Endometrial microvascular endothelial cells (primary cell): ENCODE results near the gene ANXA10. TPM values are rescaled to one million over a fixed set of nuclear protein-coding genes. Genes with fewer than 3 reads are reported as not detected.

Experiments used
- in situ Hi-C: cut with HindIII; loops from 2 replicates; pipeline ENCODE4 v1.10.0; 2017; ENCODE audit warnings: low sequenced_read_pairs, low pct_unique_long_range_greater_than_20kb; ENCODE audit errors: inconsistent ontology term
- total RNA-seq: library from RNA; depleted of rRNA; stranded (reverse); fragments of >200 nt; gene quantifications from one replicate; pipeline ENCODE4 v1.2.3, GENCODE V29; 2015; ENCODE audit errors: inconsistent ontology term

Gene ANXA10, protein sequence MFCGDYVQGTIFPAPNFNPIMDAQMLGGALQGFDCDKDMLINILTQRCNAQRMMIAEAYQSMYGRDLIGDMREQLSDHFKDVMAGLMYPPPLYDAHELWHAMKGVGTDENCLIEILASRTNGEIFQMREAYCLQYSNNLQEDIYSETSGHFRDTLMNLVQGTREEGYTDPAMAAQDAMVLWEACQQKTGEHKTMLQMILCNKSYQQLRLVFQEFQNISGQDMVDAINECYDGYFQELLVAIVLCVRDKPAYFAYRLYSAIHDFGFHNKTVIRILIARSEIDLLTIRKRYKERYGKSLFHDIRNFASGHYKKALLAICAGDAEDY
- total RNA-seq: not detected

- in situ Hi-C loops: no loop called here
Measured at GRCh38 chr4:168092176-168092712, at the start of gene ANXA10. TSS of gene ANXA10 (plus strand) at chr4:168092537. CDS start at chr4:168092701, 164 bp downstream.

- in situ Hi-C loops: no loop called here
Measured at GRCh38 chr4:168045354-168045753, 47.0 kb upstream of the ANXA10 start.

DNA sequence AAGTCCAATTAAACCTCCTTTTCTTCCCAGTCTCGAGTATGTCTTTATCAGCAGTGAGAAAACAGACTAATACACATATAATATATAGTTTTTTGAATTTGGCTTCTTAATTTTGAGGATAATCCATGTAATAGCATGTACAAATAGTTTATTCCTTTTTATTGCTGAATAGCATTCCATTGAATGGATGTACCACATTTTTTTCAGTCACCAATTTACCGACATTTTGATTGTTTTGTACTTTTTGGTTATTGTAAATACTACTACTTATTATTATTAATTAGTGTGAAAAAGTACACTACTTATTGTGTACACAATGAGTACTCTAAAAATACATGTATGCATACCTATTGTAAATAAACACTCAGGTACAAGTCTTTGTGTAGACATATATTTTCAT is 42.3 kb upstream of the ANXA10 start:
- in situ Hi-C loops: no loop called here

DNA sequence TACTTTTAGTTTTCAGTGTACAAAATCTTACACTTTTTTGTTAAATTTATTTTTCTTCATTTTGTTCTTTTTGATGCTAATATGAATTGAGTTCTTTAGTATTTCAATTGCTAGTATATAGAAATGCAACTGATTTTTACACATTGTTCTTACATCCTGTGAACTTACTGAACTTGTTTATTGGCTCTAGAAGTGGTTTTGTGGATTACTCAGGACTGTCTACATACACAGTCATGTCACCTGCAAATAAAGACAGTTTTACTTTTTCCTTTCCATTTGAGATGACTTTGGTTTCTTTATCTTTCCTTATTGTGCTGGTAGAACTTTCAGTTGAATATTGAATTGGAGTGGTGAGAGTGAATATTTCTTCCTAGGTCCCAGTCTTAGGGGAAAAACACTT is 40.8 kb upstream of the ANXA10 start:
- in situ Hi-C loops: no loop called here

DNA sequence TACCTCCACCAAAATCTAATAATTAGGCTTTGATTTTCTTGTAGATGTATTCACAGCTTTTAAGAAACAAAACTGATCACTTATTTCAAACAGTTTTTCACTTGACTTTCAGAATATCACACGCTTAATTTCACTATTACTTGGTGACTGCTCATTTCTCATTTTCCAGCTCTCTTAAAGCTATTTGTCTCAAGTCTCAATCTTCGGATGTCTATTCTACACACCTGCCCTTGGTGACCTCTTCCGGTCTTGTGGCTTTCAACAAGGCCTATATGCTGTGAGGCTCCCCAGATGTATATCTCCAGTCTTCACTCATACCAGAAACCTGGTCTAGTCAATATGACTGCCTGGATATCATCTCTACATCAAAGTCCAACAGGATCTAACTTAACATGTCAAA is 34.9 kb upstream of the ANXA10 start:
- in situ Hi-C loops: no loop called here

GRCh38 chr4:168059251-168059650 is 33.1 kb upstream of the ANXA10 start:
- in situ Hi-C loops: no loop called here

DNA sequence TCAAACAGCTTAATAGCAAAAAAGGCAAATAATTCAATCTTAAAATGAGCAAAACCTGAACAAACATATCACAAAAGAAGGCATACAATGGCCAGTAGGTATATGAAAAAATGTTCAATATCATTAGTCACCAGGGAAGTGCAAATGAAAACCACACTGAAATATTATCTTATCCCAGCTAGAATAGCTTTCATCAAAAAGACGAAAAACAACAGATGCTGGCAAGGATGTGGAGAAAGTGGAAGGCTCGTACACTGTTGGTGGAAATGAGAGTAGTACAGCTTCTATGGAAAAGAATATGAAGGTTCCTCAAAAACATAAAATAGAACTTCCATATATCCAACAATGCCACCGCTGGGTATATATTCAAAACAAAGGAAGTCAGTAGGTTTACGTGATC is 29.3 kb upstream of the ANXA10 start:
- in situ Hi-C loops: no loop called here

DNA sequence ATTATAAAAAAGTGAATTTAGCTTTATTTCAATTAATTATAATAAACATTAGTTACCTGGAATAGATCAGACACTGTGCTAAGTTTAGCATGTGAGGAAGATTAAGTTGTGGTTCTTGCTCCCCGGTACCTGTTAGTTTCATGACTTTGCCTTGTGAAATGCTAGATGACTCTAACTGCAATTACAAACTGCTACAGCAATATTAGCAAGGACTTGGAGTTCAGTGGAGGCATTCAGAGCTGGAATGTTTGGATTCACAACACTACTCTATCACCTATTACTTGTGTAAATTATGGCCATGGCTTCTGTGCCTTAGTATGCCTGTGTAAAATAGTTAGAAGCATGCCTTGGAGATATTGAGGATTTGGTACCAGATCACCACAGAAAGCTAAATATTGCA is 21.4 kb upstream of the ANXA10 start:
- in situ Hi-C loops: no loop called here

- in situ Hi-C loops: no loop called here
Measured at GRCh38 chr4:168071304-168071703, 21.0 kb upstream of the ANXA10 start.

DNA sequence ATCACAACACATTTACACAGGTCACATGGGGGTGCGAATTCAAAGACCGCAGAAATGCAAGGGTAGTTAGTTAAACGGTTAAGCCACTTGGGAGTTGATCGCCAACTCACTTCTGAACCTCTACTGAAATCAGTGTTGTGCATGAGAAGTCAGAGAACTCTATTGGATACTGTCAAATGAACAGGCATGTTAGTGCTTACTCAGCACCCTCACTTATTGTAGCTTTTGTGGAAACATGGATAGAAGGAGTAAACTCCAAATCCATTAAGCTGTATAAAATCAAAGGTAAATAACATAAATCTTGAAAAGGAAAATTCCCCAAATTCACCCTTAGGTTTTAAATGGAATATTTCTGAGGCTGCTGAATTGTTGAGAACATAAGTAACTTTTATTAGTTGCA is 17.5 kb upstream of the ANXA10 start:
- in situ Hi-C loops: no loop called here

- in situ Hi-C loops: no loop called here
Measured at GRCh38 chr4:168076989-168077725, 15.2 kb upstream of the ANXA10 start.

- in situ Hi-C loops: no loop called here
Measured at GRCh38 chr4:168077726-168078239, 14.6 kb upstream of the ANXA10 start.

GRCh38 chr4:168082379-168082778 is 10.0 kb upstream of the ANXA10 start:
- in situ Hi-C loops: no loop called here

- in situ Hi-C loops: no loop called here
Measured at GRCh38 chr4:168095776-168096406, 3.6 kb downstream of the ANXA10 start.

- in situ Hi-C loops: no loop called here
Measured at GRCh38 chr4:168096407-168096784, 4.1 kb downstream of the ANXA10 start.

DNA sequence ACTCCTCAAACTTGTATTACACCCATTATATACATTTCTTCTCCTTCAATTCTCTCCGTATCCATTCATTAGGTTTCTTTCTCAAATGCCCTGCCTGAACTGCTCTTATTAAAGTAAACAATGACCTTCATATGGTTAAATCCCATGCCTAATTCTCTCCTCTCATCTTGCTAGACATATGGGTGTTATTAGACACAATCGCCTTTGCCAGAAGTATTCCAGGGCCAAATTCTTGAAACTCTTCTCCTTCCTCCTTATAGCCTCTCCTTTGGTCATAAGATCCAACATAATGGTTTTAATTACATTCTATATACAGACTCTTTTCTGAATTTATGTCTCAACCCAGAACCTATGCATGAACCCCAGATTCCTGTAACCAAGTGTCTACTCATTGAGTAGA is 4.8 kb downstream of the ANXA10 start:
- in situ Hi-C loops: no loop called here

GRCh38 chr4:168098248-168098717 is 5.9 kb downstream of the ANXA10 start:
- in situ Hi-C loops: no loop called here

- in situ Hi-C loops: no loop called here
Measured at GRCh38 chr4:168099195-168099594, 6.9 kb downstream of the ANXA10 start.

- in situ Hi-C loops: no loop called here
Measured at GRCh38 chr4:168101026-168101425, 8.7 kb downstream of the ANXA10 start.
